GM12873 (cell line): ENCODE measurements around the gene FBXL12.

Experiments
- TF ChIP-seq, protein P1 (sequence below): IDR thresholded peaks from 2 replicates; pipeline ENCODE4 v1.5.1; 2012; ENCODE audit warnings: low read depth, mild to moderate bottlenecking, moderate library complexity, low read length, control low read depth; ENCODE audit not compliant: insufficient read depth; ENCODE audit errors: missing control alignments

The FBXL12 gene

DNA sequence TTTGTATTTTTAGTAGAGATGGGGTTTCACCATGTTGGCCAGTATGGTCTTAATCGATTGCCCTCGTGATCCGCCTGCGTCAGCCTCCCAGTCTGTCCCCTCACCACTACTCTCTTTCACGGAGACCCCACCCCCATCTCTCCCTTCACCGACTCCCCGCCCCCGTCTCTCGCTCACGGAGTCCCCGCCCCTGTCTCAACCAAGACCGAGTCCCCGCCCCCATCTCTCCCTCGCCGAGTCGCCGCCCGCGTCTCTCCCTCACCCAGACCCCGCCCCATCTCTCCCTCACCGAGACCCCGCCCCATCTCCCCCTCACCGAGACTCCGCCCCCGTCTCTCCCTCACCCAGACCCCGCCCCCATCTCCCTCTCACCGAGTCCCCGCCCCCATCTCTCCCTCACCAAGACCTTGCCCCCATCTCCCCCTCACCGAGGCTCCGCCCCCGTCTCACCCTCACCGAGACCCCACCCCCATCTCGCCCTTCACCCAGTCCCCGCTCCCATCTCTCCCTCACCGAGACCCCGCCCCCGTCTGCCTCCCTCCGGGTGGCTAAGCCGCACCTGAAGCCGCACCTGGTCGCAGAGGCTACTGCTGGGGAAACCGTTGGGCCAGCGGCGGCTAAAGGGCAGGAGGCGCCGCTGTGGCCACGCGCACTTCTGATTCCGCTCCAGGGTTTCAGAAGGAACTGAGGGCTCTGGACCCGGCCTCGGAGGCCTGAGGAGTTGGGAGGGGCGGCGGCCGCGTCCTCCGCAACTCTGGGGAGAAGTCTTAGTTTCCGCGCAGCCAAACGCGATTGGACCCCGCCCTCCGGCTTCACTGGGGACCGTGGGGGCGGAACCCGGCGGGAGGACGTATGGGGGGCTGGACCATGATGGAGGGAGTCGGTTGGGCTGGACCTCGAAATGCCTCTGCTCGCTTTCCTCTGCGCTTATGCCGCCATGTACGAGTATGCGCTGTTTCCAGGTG lies 33.2 kb downstream of the FBXL12 start:
- TF ChIP-seq, protein P1, sequence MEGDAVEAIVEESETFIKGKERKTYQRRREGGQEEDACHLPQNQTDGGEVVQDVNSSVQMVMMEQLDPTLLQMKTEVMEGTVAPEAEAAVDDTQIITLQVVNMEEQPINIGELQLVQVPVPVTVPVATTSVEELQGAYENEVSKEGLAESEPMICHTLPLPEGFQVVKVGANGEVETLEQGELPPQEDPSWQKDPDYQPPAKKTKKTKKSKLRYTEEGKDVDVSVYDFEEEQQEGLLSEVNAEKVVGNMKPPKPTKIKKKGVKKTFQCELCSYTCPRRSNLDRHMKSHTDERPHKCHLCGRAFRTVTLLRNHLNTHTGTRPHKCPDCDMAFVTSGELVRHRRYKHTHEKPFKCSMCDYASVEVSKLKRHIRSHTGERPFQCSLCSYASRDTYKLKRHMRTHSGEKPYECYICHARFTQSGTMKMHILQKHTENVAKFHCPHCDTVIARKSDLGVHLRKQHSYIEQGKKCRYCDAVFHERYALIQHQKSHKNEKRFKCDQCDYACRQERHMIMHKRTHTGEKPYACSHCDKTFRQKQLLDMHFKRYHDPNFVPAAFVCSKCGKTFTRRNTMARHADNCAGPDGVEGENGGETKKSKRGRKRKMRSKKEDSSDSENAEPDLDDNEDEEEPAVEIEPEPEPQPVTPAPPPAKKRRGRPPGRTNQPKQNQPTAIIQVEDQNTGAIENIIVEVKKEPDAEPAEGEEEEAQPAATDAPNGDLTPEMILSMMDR = no peak

DNA sequence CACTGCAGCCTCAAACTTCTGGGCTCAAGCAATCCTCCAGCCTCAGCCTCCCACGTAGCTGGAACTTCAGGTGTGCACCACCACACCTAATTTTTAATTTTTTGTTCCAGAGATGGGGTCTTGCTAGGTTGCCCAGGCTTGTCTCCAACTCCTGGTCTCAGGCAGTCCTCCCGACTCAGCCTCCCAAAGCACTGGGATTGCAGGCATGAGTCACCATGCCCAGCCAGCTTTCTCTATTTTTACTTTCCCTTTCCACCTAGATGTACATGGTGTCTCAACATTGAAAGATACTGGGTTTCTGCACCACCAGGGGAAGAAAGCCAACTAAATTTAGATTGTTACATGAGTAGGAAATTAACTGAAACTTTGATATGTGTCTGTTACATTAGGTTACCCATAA lies 36.5 kb downstream of the FBXL12 start:
- TF ChIP-seq, protein P1 = no peak

DNA sequence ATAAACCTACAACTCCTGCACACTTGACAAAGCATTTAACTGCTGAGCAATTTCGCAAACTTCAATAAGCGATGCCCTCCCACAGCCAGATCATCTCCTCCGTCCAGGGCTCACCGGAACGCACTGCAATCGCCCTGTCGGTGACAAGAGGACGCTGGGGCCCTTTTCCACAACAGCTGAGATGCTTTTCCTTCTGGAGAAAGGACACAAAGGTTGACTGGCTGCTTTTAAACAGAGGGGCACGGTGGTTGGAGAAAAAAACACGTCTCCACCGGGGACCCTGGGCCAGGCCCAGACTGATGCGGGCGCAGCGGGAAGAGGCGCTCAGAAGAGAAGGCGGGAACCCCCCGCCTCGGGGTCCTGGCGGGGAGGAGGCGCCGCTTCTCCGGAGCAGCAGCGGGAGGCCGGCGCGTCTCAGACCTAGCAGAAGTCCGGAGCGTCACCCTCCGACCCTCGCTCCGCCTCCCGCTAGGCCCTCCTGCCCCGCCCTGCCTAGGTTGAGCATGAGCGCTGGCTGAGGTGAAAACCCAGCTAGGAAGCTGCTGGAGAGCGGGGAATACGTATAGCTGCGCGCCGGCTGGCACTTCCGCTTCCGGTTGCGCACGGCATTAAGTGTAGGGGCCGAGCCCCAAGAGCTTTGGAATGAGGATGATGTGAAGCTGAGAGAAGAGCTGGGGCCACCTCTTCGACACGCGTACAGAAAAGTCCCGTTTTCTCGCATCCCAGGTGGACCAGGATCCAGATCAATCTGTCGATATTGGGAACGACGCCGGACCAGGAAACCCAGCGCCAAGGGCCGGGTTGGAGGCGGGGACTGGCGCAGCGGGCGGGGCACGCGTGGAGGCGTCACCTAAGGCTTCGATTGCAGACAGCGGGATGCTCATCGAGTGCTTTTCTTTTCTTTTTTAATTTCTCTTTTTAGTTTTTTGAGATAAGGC lies 50.4 kb downstream of the FBXL12 start, which contains the start of gene ZNF846:
Gene ZNF846, minus strand, starts transcription at position 564 of the 938 bp plus-strand sequence. CDS start 3,788 bp downstream, outside the sequence.
- TF ChIP-seq, protein P1 = no peak
